K562 (cell line): ENCODE results near the gene NECTIN4. TPM values are rescaled to one million over a fixed set of nuclear protein-coding genes. Genes with fewer than 3 reads are reported as not detected.

Source experiments
- ADNP ChIP-seq: fragments of 200-800 bp; sonication (Bioruptor generic); IDR thresholded peaks from 2 replicates; pipeline ENCODE4 v1.6.1; 2016; ENCODE audit warnings: missing genetic modification characterization, missing compliant biosample characterization
- ASH1L ChIP-seq: fragments of 450-650 bp; IDR thresholded peaks from 2 replicates; pipeline ENCODE4 v1.6.1; 2018; ENCODE audit warnings: borderline replicate concordance, mild to moderate bottlenecking, low read depth; ENCODE audit not compliant: partially characterized antibody
- BRD4 ChIP-seq: fragments of 200-600 bp; sonication (generic); IDR thresholded peaks from 2 replicates; pipeline ENCODE4 v1.6.1; 2017; ENCODE audit warnings: inconsistent platforms
- CHD1 ChIP-seq: fragments of 200-600 bp; sonication (generic); IDR thresholded peaks from one replicate; pipeline ENCODE4 v1.6.1; 2012; ENCODE audit warnings: mild to moderate bottlenecking, moderate library complexity, low read length, inconsistent platforms
- DDX20 ChIP-seq: fragments of 450-650 bp; IDR thresholded peaks from 2 replicates; pipeline ENCODE4 v1.6.1; 2016; ENCODE audit warnings: missing genetic modification characterization, low read depth, mild to moderate bottlenecking, missing compliant biosample characterization, moderate library complexity
- EP300 ChIP-seq: IDR thresholded peaks from 2 replicates; pipeline ENCODE4 v1.6.1; 2012; ENCODE audit warnings: low read length, improper control_type of control experiment
- ETV6 ChIP-seq, 3 experiments: fragments of 150-350 bp in 1 of 3; sonication (generic) in 1 of 3; formaldehyde crosslinking in 1 of 3; IDR thresholded peaks; 2 replicates each; pipeline versions ENCODE4 v1.6.1 to v1.8.0; 2014 to 2022; ENCODE audit warnings: borderline replicate concordance in 2 of 3, low read depth in 2 of 3, antibody characterized with exemption in 1 of 3, low read length in 1 of 3, mild to moderate bottlenecking in 1 of 3, missing genetic modification reagents in 1 of 3
- HSF4 ChIP-seq: fragments of 250-450 bp; sonication (Bioruptor Pico); IDR thresholded peaks from 2 replicates; pipeline ENCODE4 v2.1.2; 2022; ENCODE audit warnings: mild to moderate bottlenecking, moderate library complexity, borderline replicate concordance
- MCM3 ChIP-seq: fragments of 450-650 bp; IDR thresholded peaks from 2 replicates; pipeline ENCODE4 v1.6.1; 2016
- NR4A1 ChIP-seq, 2 experiments: fragments of 250-450 bp in 1 of 2; fragments of 450-650 bp in 1 of 2; sonication (Bioruptor Pico) in 1 of 2; IDR thresholded peaks; 2 replicates each; pipeline versions ENCODE4 v1.4.0 to v1.6.1; 2016 to 2020; ENCODE audit warnings: mild to moderate bottlenecking in 2 of 2, missing compliant biosample characterization in 1 of 2, missing genetic modification characterization in 1 of 2, moderate library complexity in 1 of 2
- SIRT6 ChIP-seq: IDR thresholded peaks from one replicate; pipeline ENCODE4 v1.6.1; 2012; ENCODE audit warnings: low read depth, mild to moderate bottlenecking, control low read depth, inconsistent platforms, low read length, moderate library complexity
- SIX5 ChIP-seq, 2 experiments: IDR thresholded peaks; 2 replicates each; pipeline ENCODE4 v1.6.1; 2011; ENCODE audit warnings: low read length in 2 of 2, borderline replicate concordance in 1 of 2, low read depth in 1 of 2, mild to moderate bottlenecking in 1 of 2, moderate library complexity in 1 of 2; ENCODE audit not compliant: insufficient read depth in 1 of 2
- SRSF1 ChIP-seq: fragments of 200-400 bp; formaldehyde crosslinking; IDR thresholded peaks from 2 replicates; pipeline ENCODE4 v1.6.1; 2017; ENCODE audit warnings: mild to moderate bottlenecking, low read depth, low read length, moderate library complexity
- SRSF9 ChIP-seq: fragments of 200-400 bp; formaldehyde crosslinking; IDR thresholded peaks from 2 replicates; pipeline ENCODE4 v1.6.1; 2017; ENCODE audit warnings: low read depth, low read length, borderline replicate concordance
- TEAD4 ChIP-seq, 2 experiments: sonication (generic) in 1 of 2; formaldehyde crosslinking in 1 of 2; IDR thresholded peaks; 2 replicates each; pipeline versions ENCODE4 v1.6.1 to v1.8.0; 2012 to 2022; ENCODE audit warnings: borderline replicate concordance in 1 of 2, inconsistent platforms in 1 of 2, low read length in 1 of 2, mild to moderate bottlenecking in 1 of 2, missing genetic modification reagents in 1 of 2
- XRCC3 ChIP-seq: fragments of 450-650 bp; IDR thresholded peaks from 2 replicates; pipeline ENCODE4 v1.6.1; 2017; ENCODE audit warnings: mild to moderate bottlenecking, moderate library complexity
- ZBTB2 ChIP-seq: fragments of 450-650 bp; IDR thresholded peaks from 2 replicates; pipeline ENCODE4 v1.6.1; 2016; ENCODE audit warnings: antibody characterized with exemption
- ZNF197 ChIP-seq: fragments of 200-800 bp; sonication (Bioruptor generic); IDR thresholded peaks from 2 replicates; pipeline ENCODE4 v1.6.1; 2016; ENCODE audit warnings: low read depth, missing genetic modification characterization, missing compliant biosample characterization
- ZNF444 ChIP-seq: fragments of 250-450 bp; sonication (Bioruptor Pico); IDR thresholded peaks from 2 replicates; pipeline ENCODE4 v1.4.0; 2020; ENCODE audit warnings: mild to moderate bottlenecking, moderate library complexity
- ZNF695 ChIP-seq: fragments of 450-650 bp; formaldehyde crosslinking; IDR thresholded peaks from 2 replicates; pipeline ENCODE4 v1.4.0; 2020; ENCODE audit warnings: mild to moderate bottlenecking, moderate library complexity
- ZNF77 ChIP-seq: fragments of 250-450 bp; sonication (Bioruptor Pico); IDR thresholded peaks from 2 replicates; pipeline ENCODE4 v1.5.0; 2020
- polyA plus RNA-seq, 8 experiments: library from polyadenylated mRNA; depleted of rRNA in 4 of 8; stranded (reverse) in 5 of 8; unstranded in 3 of 8; fragments of >200 nt; fragmentation: Nextera tagmentation in 2 of 8; fragmentation: Illumina TruSeq in 1 of 8; extraction: Ambion mirVana in 2 of 8; extraction: Trizol in 1 of 8; gene quantifications; 2 replicates each; pipeline versions ENCODE4 v1.2.1 to v1.2.3, GENCODE V29; 2011 to 2014; ENCODE audit warnings: inconsistent platforms in 1 of 8, missing spikeins in 1 of 8
- total RNA-seq, 7 experiments: library from RNA; depleted of rRNA in 6 of 7; stranded (reverse); fragments of >200 nt in 6 of 7; fragmentation: Illumina TruSeq in 2 of 7; extraction: Trizol in 2 of 7; gene quantifications; 2 replicates each; pipeline versions ENCODE4 v1.2.1 to v1.2.3, GENCODE V29; 2011 to 2021; ENCODE audit warnings: low replicate concordance in 1 of 7
- TF ChIP-seq, protein P1 (sequence below): sonication (generic); formaldehyde crosslinking; IDR thresholded peaks from 2 replicates; pipeline ENCODE4 v1.8.1; 2023; ENCODE audit warnings: mild to moderate bottlenecking, missing genetic modification reagents
- TF ChIP-seq, protein P2 (sequence below): fragments of 250-450 bp; sonication (Bioruptor Pico); IDR thresholded peaks from 2 replicates; pipeline ENCODE4 v1.9.0; 2021; ENCODE audit warnings: mild to moderate bottlenecking

NECTIN4 gene
- total and polyA plus RNA-seq, 9 of the 15 experiments (the other 6 are each of a cell fraction or from before 2014, with no cell fraction given) = 0.01 to 0.09 TPM; not detected in 7

- TF ChIP-seq ETV6 (IDR thresholded peaks at IDR 0.05; ENCODE audit: borderline replicate concordance in 1 of 2, low read depth in 2 of 2, low read length in 1 of 2) (peak in 1 of 2 experiments; percentile 41; a peak in 1 of 4 replicates), ETV6 (CRISPR knock-in tag; IDR thresholded peaks at IDR 0.05; ENCODE audit: borderline replicate concordance) (no peak), ADNP (no peak), XRCC3 (no peak), ZBTB2 (peak; percentile 67; the same call in 1 of the 2 replicates), ZNF444 (CRISPR knock-in tag) (no peak), ZNF197 (CRISPR knock-in tag) (peak; percentile 96), EP300 (no peak), SRSF9 (no peak), NR4A1 (CRISPR knock-in tag; IDR thresholded peaks at IDR 0.05) (0 out of 2 replicates have a peak, but pooled peaks have one; percentile 53), NR4A1 (tag; IDR thresholded peaks at IDR 0.05) (peak; percentile 80), CHD1 (no peak), TEAD4 (IDR thresholded peaks at IDR 0.05; ENCODE audit: low read length) (peak; percentile 46; the same call in 1 of the 2 replicates), TEAD4 (CRISPR knock-in tag; IDR thresholded peaks at IDR 0.05; ENCODE audit: borderline replicate concordance) (no peak), SIRT6 (no peak), DDX20 (tag) (no peak), ZNF77 (CRISPR knock-in tag) (no peak), ZNF695 (CRISPR knock-in tag) (no peak), ASH1L (peak; percentile 59), HSF4 (CRISPR knock-in tag) (no peak), SRSF1 (no peak), MCM3 (no peak), BRD4 (no peak), SIX5 (IDR thresholded peaks at IDR 0.05; ENCODE audit: borderline replicate concordance in 1 of 2, insufficient read depth in 1 of 2, low read depth in 1 of 2, low read length in 2 of 2) (peak; percentile 66 to 75)
- TF ChIP-seq, protein P1, sequence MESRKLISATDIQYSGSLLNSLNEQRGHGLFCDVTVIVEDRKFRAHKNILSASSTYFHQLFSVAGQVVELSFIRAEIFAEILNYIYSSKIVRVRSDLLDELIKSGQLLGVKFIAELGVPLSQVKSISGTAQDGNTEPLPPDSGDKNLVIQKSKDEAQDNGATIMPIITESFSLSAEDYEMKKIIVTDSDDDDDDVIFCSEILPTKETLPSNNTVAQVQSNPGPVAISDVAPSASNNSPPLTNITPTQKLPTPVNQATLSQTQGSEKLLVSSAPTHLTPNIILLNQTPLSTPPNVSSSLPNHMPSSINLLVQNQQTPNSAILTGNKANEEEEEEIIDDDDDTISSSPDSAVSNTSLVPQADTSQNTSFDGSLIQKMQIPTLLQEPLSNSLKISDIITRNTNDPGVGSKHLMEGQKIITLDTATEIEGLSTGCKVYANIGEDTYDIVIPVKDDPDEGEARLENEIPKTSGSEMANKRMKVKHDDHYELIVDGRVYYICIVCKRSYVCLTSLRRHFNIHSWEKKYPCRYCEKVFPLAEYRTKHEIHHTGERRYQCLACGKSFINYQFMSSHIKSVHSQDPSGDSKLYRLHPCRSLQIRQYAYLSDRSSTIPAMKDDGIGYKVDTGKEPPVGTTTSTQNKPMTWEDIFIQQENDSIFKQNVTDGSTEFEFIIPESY = peak; percentile 62
- TF ChIP-seq, protein P2, sequence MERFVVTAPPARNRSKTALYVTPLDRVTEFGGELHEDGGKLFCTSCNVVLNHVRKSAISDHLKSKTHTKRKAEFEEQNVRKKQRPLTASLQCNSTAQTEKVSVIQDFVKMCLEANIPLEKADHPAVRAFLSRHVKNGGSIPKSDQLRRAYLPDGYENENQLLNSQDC = peak; percentile 94; the same call in 1 of the 2 replicates
Observed at GRCh38 chr1:161132410-161133219, 43.3 kb upstream of the NECTIN4 start, which contains the start of gene DEDD (continued).
